ENCODE data around the gene WDFY3. TPM values are rescaled to one million over a fixed set of nuclear protein-coding genes. Genes with fewer than 3 reads are reported as not detected.

Gene WDFY3
- total RNA-seq, 1 donor: 91.9 TPM

- H2AFZ ChIP-seq (ENCODE audit: low read length): no peak overlapping the region
- H3K36me3 ChIP-seq (ENCODE audit: insufficient read depth, low read length): peaks cover 3% of the 10 kb centered on the region
- H3K4me2 ChIP-seq (ENCODE audit: insufficient read depth, low read length): no peak overlapping the region
- no peak for TF ChIP-seq CTCF (IDR thresholded peaks at IDR 0.05; ENCODE audit: extremely low read depth, low read depth, low read length)
- DNase-seq (ENCODE audit: insufficient read length, low spot score, missing footprints): no peak
- H3K4me1 ChIP-seq (ENCODE audit: insufficient read depth, low read length): peaks cover 5% of the 10 kb centered on the region
- no peaks in the 10 kb centered on the region for H3K9me3 ChIP-seq (ENCODE audit: low read depth, low read length)
- H3K27ac ChIP-seq (ENCODE audit: low read depth, low read length): no peak overlapping the region
- peaks cover 3% of the 10 kb centered on the region for H4K20me1 ChIP-seq (ENCODE audit: insufficient read depth, low read length)
- H3K4me3 ChIP-seq (ENCODE audit: insufficient read depth, low read length): no peak overlapping the region
- no peaks in the 10 kb centered on the region for H3K27me3 ChIP-seq (ENCODE audit: insufficient read depth, low read length)
- H3K79me2 ChIP-seq (ENCODE audit: insufficient read depth, low read length): peaks cover 25% of the 10 kb centered on the region
These were observed 109.2 kb downstream of the WDFY3 start for GRCh38 chr4:84857296-84857695.

GRCh38 chr4:84856468-84857049 lies 109.9 kb downstream of the WDFY3 start:
- TF ChIP-seq CTCF (IDR thresholded peaks at IDR 0.05; ENCODE audit: extremely low read depth, low read depth, low read length): no peak
- H3K27ac ChIP-seq (ENCODE audit: low read depth, low read length): no peak overlapping the region
- no peak overlapping the region for H3K4me2 ChIP-seq (ENCODE audit: insufficient read depth, low read length)
- H3K36me3 ChIP-seq (ENCODE audit: insufficient read depth, low read length): peaks cover 3% of the 10 kb centered on the region
- H2AFZ ChIP-seq (ENCODE audit: low read length): no peak overlapping the region
- no peak for DNase-seq (ENCODE audit: insufficient read length, low spot score, missing footprints)
- H3K27me3 ChIP-seq (ENCODE audit: insufficient read depth, low read length): no peaks in the 10 kb centered on the region
- H4K20me1 ChIP-seq (ENCODE audit: insufficient read depth, low read length): peaks cover 3% of the 10 kb centered on the region
- H3K79me2 ChIP-seq (ENCODE audit: insufficient read depth, low read length): peaks cover 22% of the 10 kb centered on the region
- H3K4me3 ChIP-seq (ENCODE audit: insufficient read depth, low read length): no peak overlapping the region
- H3K4me1 ChIP-seq (ENCODE audit: insufficient read depth, low read length): peaks cover 5% of the 10 kb centered on the region
- H3K9me3 ChIP-seq (ENCODE audit: low read depth, low read length): no peaks in the 10 kb centered on the region

- no peaks in the 10 kb centered on the region for H3K9me3 ChIP-seq (ENCODE audit: low read depth, low read length)
- DNase-seq (ENCODE audit: insufficient read length, low spot score, missing footprints): peak; percentile 69
- TF ChIP-seq CTCF (IDR thresholded peaks at IDR 0.05; ENCODE audit: extremely low read depth, low read depth, low read length): no peak
- H3K36me3 ChIP-seq (ENCODE audit: insufficient read depth, low read length): peaks cover 3% of the 10 kb centered on the region
- no peak overlapping the region for H2AFZ ChIP-seq (ENCODE audit: low read length)
- no peak overlapping the region for H3K4me2 ChIP-seq (ENCODE audit: insufficient read depth, low read length)
- no peak overlapping the region for H3K27ac ChIP-seq (ENCODE audit: low read depth, low read length)
- no peaks in the 10 kb centered on the region for H3K27me3 ChIP-seq (ENCODE audit: insufficient read depth, low read length)
- peaks cover 5% of the 10 kb centered on the region for H3K4me1 ChIP-seq (ENCODE audit: insufficient read depth, low read length)
- peaks cover 3% of the 10 kb centered on the region for H4K20me1 ChIP-seq (ENCODE audit: insufficient read depth, low read length)
- no peak overlapping the region for H3K4me3 ChIP-seq (ENCODE audit: insufficient read depth, low read length)
- peaks cover 21% of the 10 kb centered on the region for H3K79me2 ChIP-seq (ENCODE audit: insufficient read depth, low read length)
These were observed 110.7 kb downstream of the WDFY3 start for GRCh38 chr4:84855774-84856173.

- no peak for DNase-seq (ENCODE audit: insufficient read length, low spot score, missing footprints)
- Histone ChIP-seq H3K4me1 (ENCODE audit: insufficient read depth, low read length) (peaks cover 5% of the 10 kb centered on the region), H3K4me3 (ENCODE audit: insufficient read depth, low read length) (no peak overlapping the region), H3K36me3 (ENCODE audit: insufficient read depth, low read length) (no peaks in the 10 kb centered on the region), H3K27me3 (ENCODE audit: insufficient read depth, low read length) (no peaks in the 10 kb centered on the region), H3K79me2 (ENCODE audit: insufficient read depth, low read length) (peaks cover 9% of the 10 kb centered on the region), H3K9me3 (ENCODE audit: low read depth, low read length) (no peaks in the 10 kb centered on the region), H3K27ac (ENCODE audit: low read depth, low read length) (no peak overlapping the region), H3K4me2 (ENCODE audit: insufficient read depth, low read length) (no peak overlapping the region), H4K20me1 (ENCODE audit: insufficient read depth, low read length) (peaks cover 3% of the 10 kb centered on the region), H2AFZ (ENCODE audit: low read length) (no peak overlapping the region)
- no peak for TF ChIP-seq CTCF (IDR thresholded peaks at IDR 0.05; ENCODE audit: extremely low read depth, low read depth, low read length)
These were observed 114.4 kb downstream of the WDFY3 start for GRCh38 chr4:84852081-84852480.

Measured in osteoblast (primary cell).